AG10803 (cell line): ENCODE results near the gene FKBP11.

Experiments used
- DNase-seq: peaks from one replicate; pipeline ENCODE4 v3.0.0; 2010; ENCODE audit warnings: low read depth
- H3K4me3 ChIP-seq: 2 replicates; pipeline ENCODE4 v1.5.1; 2011; ENCODE audit warnings: mild to moderate bottlenecking, low read length, control low read depth
- TF ChIP-seq, protein P1 (sequence below): conservative IDR thresholded peaks from 2 replicates; pipeline ENCODE4 v1.5.1; 2011; ENCODE audit warnings: mild to moderate bottlenecking, low read length, control low read depth, inconsistent platforms

Gene FKBP11

DNA sequence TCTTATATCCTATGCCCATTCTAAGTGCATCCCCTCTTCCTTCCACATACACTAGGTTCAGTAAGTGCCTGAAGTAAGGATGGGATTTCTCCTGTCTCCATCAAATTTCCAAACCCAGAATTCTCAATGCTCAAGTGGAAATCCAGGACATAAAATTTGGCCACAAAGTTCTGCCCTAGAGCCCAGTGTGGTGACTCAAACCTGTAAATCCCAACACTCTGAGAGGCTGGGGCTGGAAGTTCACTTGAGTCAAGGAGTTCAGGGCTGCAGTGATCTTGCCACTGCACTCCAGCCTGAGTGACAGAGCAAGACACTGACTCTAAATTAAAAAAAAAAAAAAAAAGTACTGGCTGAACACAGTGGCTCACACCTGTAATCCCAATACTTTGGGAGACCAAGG is 36.5 kb upstream of the FKBP11 start:
- TF ChIP-seq, protein P1, sequence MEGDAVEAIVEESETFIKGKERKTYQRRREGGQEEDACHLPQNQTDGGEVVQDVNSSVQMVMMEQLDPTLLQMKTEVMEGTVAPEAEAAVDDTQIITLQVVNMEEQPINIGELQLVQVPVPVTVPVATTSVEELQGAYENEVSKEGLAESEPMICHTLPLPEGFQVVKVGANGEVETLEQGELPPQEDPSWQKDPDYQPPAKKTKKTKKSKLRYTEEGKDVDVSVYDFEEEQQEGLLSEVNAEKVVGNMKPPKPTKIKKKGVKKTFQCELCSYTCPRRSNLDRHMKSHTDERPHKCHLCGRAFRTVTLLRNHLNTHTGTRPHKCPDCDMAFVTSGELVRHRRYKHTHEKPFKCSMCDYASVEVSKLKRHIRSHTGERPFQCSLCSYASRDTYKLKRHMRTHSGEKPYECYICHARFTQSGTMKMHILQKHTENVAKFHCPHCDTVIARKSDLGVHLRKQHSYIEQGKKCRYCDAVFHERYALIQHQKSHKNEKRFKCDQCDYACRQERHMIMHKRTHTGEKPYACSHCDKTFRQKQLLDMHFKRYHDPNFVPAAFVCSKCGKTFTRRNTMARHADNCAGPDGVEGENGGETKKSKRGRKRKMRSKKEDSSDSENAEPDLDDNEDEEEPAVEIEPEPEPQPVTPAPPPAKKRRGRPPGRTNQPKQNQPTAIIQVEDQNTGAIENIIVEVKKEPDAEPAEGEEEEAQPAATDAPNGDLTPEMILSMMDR: no peak
- no peak for DNase-seq
- H3K4me3 ChIP-seq: no peak overlapping the region

DNA sequence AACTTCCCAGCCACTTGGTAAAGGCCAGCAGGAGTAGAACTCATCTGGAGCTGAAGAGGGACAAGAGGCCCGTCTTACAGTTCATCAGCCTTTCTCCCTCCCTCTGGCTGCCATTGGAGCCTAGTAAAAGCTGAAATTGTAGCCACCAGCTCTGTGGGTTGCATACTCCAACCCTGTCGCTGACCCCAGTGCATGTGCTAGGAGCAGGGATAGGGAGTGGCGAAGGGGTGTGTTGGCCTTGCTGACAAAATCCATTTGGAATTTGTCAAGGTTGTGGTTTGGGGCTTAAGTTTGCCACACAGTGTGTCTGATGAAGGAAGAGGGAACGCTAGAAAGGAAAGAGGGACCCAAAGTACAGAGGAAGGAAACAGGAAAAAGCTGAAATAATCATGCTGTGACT is 36.0 kb upstream of the FKBP11 start:
- no peak for DNase-seq
- TF ChIP-seq, protein P1: no peak
- H3K4me3 ChIP-seq: no peak overlapping the region

DNA sequence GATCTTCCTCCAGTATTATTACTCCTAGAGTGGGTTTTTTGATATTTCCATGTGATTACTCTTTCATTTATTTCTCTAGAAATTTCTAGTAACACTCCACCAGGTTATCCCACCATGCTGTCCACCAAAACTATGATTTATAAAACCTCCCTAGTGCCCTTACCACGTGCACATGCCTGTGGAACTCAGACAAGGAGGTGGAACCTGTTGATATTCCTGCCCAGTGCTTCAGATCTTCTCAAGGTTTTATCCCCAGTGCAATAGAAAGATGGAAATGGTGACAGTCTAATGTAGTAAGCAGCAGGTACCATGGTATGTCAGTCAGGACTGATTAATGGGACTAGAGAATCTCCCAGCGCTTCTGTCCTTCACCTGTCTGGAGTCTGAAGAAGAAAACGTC is 35.5 kb upstream of the FKBP11 start:
- no peak overlapping the region for H3K4me3 ChIP-seq
- TF ChIP-seq, protein P1: no peak
- no peak for DNase-seq

DNA sequence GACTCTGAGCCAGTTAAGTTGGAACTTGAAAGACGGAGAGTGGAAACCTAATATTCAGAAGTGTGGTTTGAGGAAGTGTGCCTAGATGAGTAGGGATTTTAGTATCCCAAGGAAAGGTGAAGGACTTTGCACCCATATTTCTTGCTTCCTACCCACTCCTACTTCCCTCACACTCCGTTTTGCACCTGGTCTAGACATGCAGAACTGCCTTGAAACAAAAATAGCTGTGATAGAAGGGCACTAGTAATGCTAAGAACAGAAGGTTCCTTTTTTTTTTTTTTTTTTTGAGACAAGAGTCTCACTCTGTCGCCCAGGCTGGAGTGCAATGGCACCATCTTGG is 32.7 kb upstream of the FKBP11 start:
- TF ChIP-seq, protein P1: no peak
- peak overlapping the region; percentile 94 for H3K4me3 ChIP-seq
- DNase-seq: no peak

DNA sequence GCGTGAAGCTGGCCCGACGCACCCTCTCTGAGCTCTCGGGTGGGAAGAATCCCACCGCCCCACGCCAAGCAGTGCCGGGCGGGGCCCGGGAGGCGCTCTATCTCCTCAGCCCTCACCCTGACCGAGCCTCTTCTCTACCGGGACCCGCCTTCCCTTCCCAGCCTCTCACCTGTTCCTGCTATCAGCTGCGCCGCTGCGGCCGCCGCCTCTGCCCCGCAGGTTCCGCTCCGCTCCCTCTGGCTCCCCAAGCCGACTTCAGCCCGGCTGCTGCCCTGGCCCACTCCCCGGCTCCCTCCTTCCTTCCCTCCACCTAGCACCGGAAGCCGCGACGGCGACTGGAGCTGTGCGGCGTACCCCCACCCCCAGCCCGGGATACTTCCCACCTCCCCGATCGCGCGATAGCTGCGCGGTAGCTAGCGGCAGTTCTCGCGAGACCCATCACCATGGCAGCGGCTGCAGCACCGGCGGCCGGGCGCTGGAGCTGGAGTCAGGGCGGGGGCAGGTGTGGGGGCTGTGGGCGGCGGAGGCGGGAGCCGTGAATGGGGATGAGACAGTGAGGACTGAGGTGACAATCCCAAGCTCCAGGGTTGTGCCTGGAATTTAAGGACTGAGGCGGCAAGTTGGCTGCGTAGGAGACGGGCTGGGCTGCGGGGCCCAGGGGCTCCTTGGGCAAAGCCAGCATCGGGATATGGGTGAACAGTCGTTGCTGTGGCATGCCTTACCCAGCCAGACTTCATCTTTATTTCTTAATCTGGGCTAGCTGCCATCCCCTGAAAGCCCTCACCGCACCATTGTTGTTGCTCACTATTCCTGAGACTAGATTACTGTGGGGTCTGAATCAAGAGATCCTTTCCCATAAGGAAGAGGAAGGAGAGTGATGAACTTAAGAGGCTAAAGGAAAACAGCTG is 32.1 kb upstream of the FKBP11 start, which contains the start of gene ARF3:
TSS of gene ARF3 (minus strand) at position 347 of the 908 bp plus-strand sequence. CDS start 16,392 bp downstream, outside the sequence.
- peak; percentile 89 for DNase-seq
- H3K4me3 ChIP-seq: peak within 1 kb of the TSS; percentile 94
- TF ChIP-seq, protein P1: no peak

DNA sequence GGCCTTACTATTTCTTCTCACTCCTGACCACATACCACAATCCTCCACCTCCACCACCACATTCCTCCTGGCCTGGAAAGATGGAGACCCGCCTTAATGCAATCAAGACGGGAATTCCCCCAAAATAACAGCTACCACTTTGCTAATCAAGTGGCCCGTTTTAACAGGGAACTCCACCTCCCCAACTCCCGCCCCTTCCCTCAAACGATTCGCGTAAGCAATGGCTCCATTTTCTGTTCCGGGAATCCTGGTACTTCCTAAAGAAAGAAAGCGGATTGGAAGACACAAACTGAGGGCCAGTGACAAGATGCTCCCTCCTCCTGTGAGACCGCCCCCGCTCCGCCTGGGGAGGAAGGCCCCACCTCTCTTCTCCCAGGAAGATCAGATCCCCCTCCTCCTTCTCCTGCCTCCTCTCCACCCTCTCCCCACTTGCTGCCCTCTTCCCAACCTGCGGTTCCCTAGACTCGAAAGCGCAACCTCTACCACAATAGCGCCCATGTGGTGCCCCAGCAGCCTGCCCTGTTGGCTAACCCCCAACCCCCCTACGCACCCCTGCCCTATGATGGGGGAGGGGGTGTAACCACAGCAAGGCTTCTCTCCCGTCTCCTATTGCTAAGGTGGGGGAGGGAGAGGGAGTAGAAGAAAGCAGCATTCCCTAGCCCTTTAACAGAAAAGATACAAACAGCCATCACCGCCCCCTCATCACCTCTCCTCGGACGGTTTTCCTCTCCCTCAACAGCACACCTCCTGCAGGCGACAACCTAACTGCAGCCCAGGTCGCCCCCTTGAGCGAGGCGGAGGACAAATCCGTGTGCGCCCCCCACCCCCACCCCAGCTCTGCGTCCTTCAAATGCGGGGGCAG is 31.2 kb upstream of the FKBP11 start:
- peak overlapping the region; percentile 94 for H3K4me3 ChIP-seq
- TF ChIP-seq, protein P1: no peak
- DNase-seq: peak; percentile 93
